ENCODE results near the gene ZNF784. TPM values are rescaled to one million over a fixed set of nuclear protein-coding genes. Genes with fewer than 3 reads are reported as not detected.

ZNF784 gene
- polyA plus RNA-seq = 0.16 and 0.27 TPM in 2 replicates

GRCh38 chr19:55624109-55625003 is at the start of gene ZNF784:
Gene ZNF784 (minus strand): TSS chr19:55624566. CDS start chr19:55624561, 5 bp downstream.

GRCh38 chr19:55654868-55655647 is 30.7 kb upstream of the ZNF784 start, which contains the start of gene U2AF2:
Gene U2AF2 (plus strand): TSS chr19:55655035. CDS start chr19:55655105, 70 bp downstream.

GRCh38 chr19:55647732-55648584 is 23.6 kb upstream of the ZNF784 start, which contains the start of gene CCDC106:
Gene CCDC106 (plus strand): TSS chr19:55648212. CDS start chr19:55649047, 835 bp downstream.

GRCh38 chr19:55643003-55643886 is 18.9 kb upstream of the ZNF784 start, which contains the start of gene ZNF581:
Gene ZNF581 (plus strand): TSS chr19:55643649. CDS start chr19:55644572, 923 bp downstream.

GRCh38 chr19:55640577-55641425 is 16.4 kb upstream of the ZNF784 start, which contains the start of gene ZNF580:
Gene ZNF580 (plus strand): TSS chr19:55641002. CDS start chr19:55642509, 1,507 bp downstream.

GRCh38 chr19:55605637-55606470 is 18.5 kb downstream of the ZNF784 start, which contains the start of gene ZNF865:
Gene ZNF865 (plus strand): TSS chr19:55605647. CDS start chr19:55613619, 7,972 bp downstream.

GRCh38 chr19:55599842-55600661 is 24.3 kb downstream of the ZNF784 start, which contains the start of gene ZNF524:
Gene ZNF524 (plus strand): TSS chr19:55600288. CDS start chr19:55602113, 1,825 bp downstream.

GRCh38 chr19:55599468-55599841 is 24.9 kb downstream of the ZNF784 start, which contains the start of gene FIZ1:
Gene FIZ1 (minus strand): TSS chr19:55599517. CDS start chr19:55597865, 1,652 bp downstream.

GRCh38 chr19:55580628-55581144 is 43.7 kb downstream of the ZNF784 start, which contains the start of gene ZNF579:
Gene ZNF579 (minus strand): TSS chr19:55580848. CDS start chr19:55579639, 1,209 bp downstream.

Other genes with a start within 250 kb of the ZNF784 start
- gene TMEM190, start 247.7 kb downstream of the ZNF784 start, polyA plus RNA-seq = not detected in 2 replicates
- not detected in 2 replicates for gene TMEM238, start 240.3 kb downstream of the ZNF784 start, polyA plus RNA-seq
- gene RPL28, start 238.6 kb downstream of the ZNF784 start, polyA plus RNA-seq = 339 and 376 TPM in 2 replicates
- gene UBE2S, start 216.8 kb downstream of the ZNF784 start, polyA plus RNA-seq = 1.3 and 1.6 TPM in 2 replicates
- gene SHISA7, start 181.3 kb downstream of the ZNF784 start, polyA plus RNA-seq = 0.62 TPM in 1 of 2 replicates, not detected in the other
- 0.93 and 1.2 TPM in 2 replicates for gene ISOC2, start 162.9 kb downstream of the ZNF784 start, polyA plus RNA-seq
- gene C19orf85, start 159.8 kb downstream of the ZNF784 start, polyA plus RNA-seq = not detected in 2 replicates
- not detected in 2 replicates for gene ZNF628, start 147.9 kb downstream of the ZNF784 start, polyA plus RNA-seq
- 26.9 and 43.3 TPM in 2 replicates for gene NAT14, start 139.4 kb downstream of the ZNF784 start, polyA plus RNA-seq
- gene SSC5D, start 136.1 kb downstream of the ZNF784 start, polyA plus RNA-seq = 0.05 TPM in 1 of 2 replicates, not detected in the other
- gene SBK2, start 87.4 kb downstream of the ZNF784 start, polyA plus RNA-seq = not detected in 2 replicates
- not detected in 2 replicates for gene SBK3, start 79.0 kb downstream of the ZNF784 start, polyA plus RNA-seq
- gene ZNF579, start 43.7 kb downstream of the ZNF784 start, polyA plus RNA-seq = 0.36 and 0.48 TPM in 2 replicates
- 1.7 and 4.2 TPM in 2 replicates for gene FIZ1, start 25.0 kb downstream of the ZNF784 start, polyA plus RNA-seq
- 0.36 TPM in 1 of 2 replicates, not detected in the other for gene ZNF524, start 24.3 kb downstream of the ZNF784 start, polyA plus RNA-seq
- gene ZNF865, start 18.9 kb downstream of the ZNF784 start, polyA plus RNA-seq = 0.22 TPM in 1 of 2 replicates, not detected in the other
- gene ZNF580, start 16.4 kb upstream of the ZNF784 start, polyA plus RNA-seq = 8.2 and 11.4 TPM in 2 replicates
- 0.74 and 4.1 TPM in 2 replicates for gene ZNF581, start 19.1 kb upstream of the ZNF784 start, polyA plus RNA-seq
- 0.35 and 0.67 TPM in 2 replicates for gene CCDC106, start 23.6 kb upstream of the ZNF784 start, polyA plus RNA-seq
- 2.8 and 3.7 TPM in 2 replicates for gene U2AF2, start 30.5 kb upstream of the ZNF784 start, polyA plus RNA-seq
- gene EPN1, start 50.7 kb upstream of the ZNF784 start, polyA plus RNA-seq = 1.3 and 1.4 TPM in 2 replicates
- not detected in 2 replicates for gene NLRP9, start 113.8 kb upstream of the ZNF784 start, polyA plus RNA-seq
- gene RFPL4A, start 134.5 kb upstream of the ZNF784 start, polyA plus RNA-seq = not detected in 2 replicates
- gene RFPL4AL1, start 144.6 kb upstream of the ZNF784 start, polyA plus RNA-seq = not detected in 2 replicates
- 0.11 and 0.24 TPM in 2 replicates for gene NLRP11, start 207.4 kb upstream of the ZNF784 start, polyA plus RNA-seq
- gene NLRP4, start 212.0 kb upstream of the ZNF784 start, polyA plus RNA-seq = not detected in 2 replicates